Stimulated activated CD8-positive, alpha-beta memory T cell treated with anti-CD3 and anti-CD28 coated beads, Interleukin-7, amount 100 ng/mL, for 1 hour (primary cell): ENCODE data around the gene NRG3.

Experiments used
- DNase-seq, 2 donors: peaks; one replicate each; pipeline ENCODE4 v3.0.0-alpha.2; 2020; ENCODE audit warnings: low read depth in 2 of 2

NRG3 gene

GRCh38 chr10:82814635-82815034, 939.6 kb downstream of the NRG3 start:
- no peak for DNase-seq

- no peak for DNase-seq
Observed at GRCh38 chr10:82815680-82816079, 940.7 kb downstream of the NRG3 start.

GRCh38 chr10:82817676-82818422, 942.9 kb downstream of the NRG3 start:
- no peak for DNase-seq

- no peak for DNase-seq
Observed at GRCh38 chr10:82821043-82821442, 946.0 kb downstream of the NRG3 start.

GRCh38 chr10:82826132-82826531, 951.1 kb downstream of the NRG3 start:
- DNase-seq, result no peak

- no peak for DNase-seq
Observed at GRCh38 chr10:82827901-82828300, 952.9 kb downstream of the NRG3 start.

- no peak for DNase-seq
Observed at GRCh38 chr10:82847242-82847641, 972.2 kb downstream of the NRG3 start.

- no peak for DNase-seq
Observed at GRCh38 chr10:82850191-82850590, 975.2 kb downstream of the NRG3 start.

GRCh38 chr10:82856957-82857613, 982.1 kb downstream of the NRG3 start:
- DNase-seq, result no peak

- no peak for DNase-seq
Observed at GRCh38 chr10:82861889-82862288, 986.9 kb downstream of the NRG3 start.

GRCh38 chr10:82865366-82865765, 990.4 kb downstream of the NRG3 start:
- DNase-seq, result no peak

- DNase-seq, result no peak
Observed at GRCh38 chr10:82866424-82867020, 991.5 kb downstream of the NRG3 start.

- no peak for DNase-seq
Observed at GRCh38 chr10:82867056-82867455, 992.1 kb downstream of the NRG3 start.

- no peak for DNase-seq
Observed at GRCh38 chr10:82874671-82875070, 999.7 kb downstream of the NRG3 start.

GRCh38 chr10:82880776-82881290, 1005.8 kb downstream of the NRG3 start:
- DNase-seq, result no peak

- no peak for DNase-seq
Observed at GRCh38 chr10:82882722-82883121, 1007.7 kb downstream of the NRG3 start.

GRCh38 chr10:82883603-82884002, 1008.6 kb downstream of the NRG3 start:
- DNase-seq, result no peak

GRCh38 chr10:82887488-82887887, 1012.5 kb downstream of the NRG3 start:
- no peak for DNase-seq

GRCh38 chr10:82888809-82889455, 1013.9 kb downstream of the NRG3 start:
- DNase-seq, result no peak

GRCh38 chr10:82889728-82890127, 1014.7 kb downstream of the NRG3 start:
- DNase-seq, result no peak

GRCh38 chr10:82890573-82890972, 1015.6 kb downstream of the NRG3 start:
- DNase-seq, result no peak

- DNase-seq, result no peak
Observed at GRCh38 chr10:82908096-82908495, 1033.1 kb downstream of the NRG3 start.
